GM21526 (cell line): ENCODE measurements around the gene RAB11FIP4.
"Not testable (repeated sequence)": the region's sequence is repeated elsewhere in the genome, so short reads cannot be mapped to it uniquely, and the experiment has no call there.

ENCODE experiments used
- ATAC-seq: cut with Tn5 transposase; IDR thresholded peaks from one replicate; pipeline ENCODE4 v1.9.1; 2021; ENCODE audit warnings: moderate library complexity; ENCODE audit not compliant: unreplicated experiment, low FRiP score

RAB11FIP4 gene

GRCh38 chr17:31391496-31391949 lies at the start of gene RAB11FIP4:
Gene RAB11FIP4 (plus strand): TSS chr17:31391675. CDS start chr17:31391853, 178 bp downstream.
- ATAC-seq, result no peak

GRCh38 chr17:31345191-31345747 lies 46.2 kb upstream of the RAB11FIP4 start:
- not testable (repeated sequence) for ATAC-seq

- ATAC-seq, result no peak
Measured at GRCh38 chr17:31349454-31349853, 42.0 kb upstream of the RAB11FIP4 start.

- no peak for ATAC-seq
Measured at GRCh38 chr17:31355935-31356334, 35.5 kb upstream of the RAB11FIP4 start.

- no peak for ATAC-seq
Measured at GRCh38 chr17:31357091-31357490, 34.4 kb upstream of the RAB11FIP4 start.

- no peak for ATAC-seq
Measured at GRCh38 chr17:31357839-31358394, 33.6 kb upstream of the RAB11FIP4 start.

- ATAC-seq, result no peak
Measured at GRCh38 chr17:31364012-31364411, 27.5 kb upstream of the RAB11FIP4 start.

- ATAC-seq, result no peak
Measured at GRCh38 chr17:31366088-31366487, 25.4 kb upstream of the RAB11FIP4 start.

- ATAC-seq, result no peak
Measured at GRCh38 chr17:31369266-31369665, 22.2 kb upstream of the RAB11FIP4 start.

GRCh38 chr17:31371511-31372097 lies 19.9 kb upstream of the RAB11FIP4 start:
- ATAC-seq, result no peak

- no peak for ATAC-seq
Measured at GRCh38 chr17:31373150-31374093, 18.1 kb upstream of the RAB11FIP4 start.

- ATAC-seq, result no peak
Measured at GRCh38 chr17:31374094-31374447, 17.4 kb upstream of the RAB11FIP4 start.

- ATAC-seq, result no peak
Measured at GRCh38 chr17:31374503-31374902, 17.0 kb upstream of the RAB11FIP4 start.

GRCh38 chr17:31378638-31379037 lies 12.8 kb upstream of the RAB11FIP4 start:
- no peak for ATAC-seq

- no peak for ATAC-seq
Measured at GRCh38 chr17:31379597-31380205, 11.8 kb upstream of the RAB11FIP4 start.

GRCh38 chr17:31381165-31381668 lies 10.3 kb upstream of the RAB11FIP4 start:
- ATAC-seq, result no peak

- not testable (repeated sequence) for ATAC-seq
Measured at GRCh38 chr17:31382668-31383275, 8.7 kb upstream of the RAB11FIP4 start.

GRCh38 chr17:31383488-31383887 lies 8.0 kb upstream of the RAB11FIP4 start:
- not testable (repeated sequence) for ATAC-seq

- no peak for ATAC-seq
Measured at GRCh38 chr17:31385428-31386285, 5.8 kb upstream of the RAB11FIP4 start.
